ENCODE data around the gene COL9A3.

COL9A3 gene

GRCh38 chr20:62795023-62795761 lies 21.7 kb upstream of the COL9A3 start:
- Histone ChIP-seq H3K4me3 (ENCODE audit: severe bottlenecking) (peak overlapping the region; percentile 98), H3K27ac (ENCODE audit: poor library complexity, severe bottlenecking) (peak overlapping the region; percentile 88), H3K36me3 (ENCODE audit: low read depth) (peaks cover 32% of the 10 kb centered on the region), H3K9me3 (ENCODE audit: severe bottlenecking) (no peaks in the 10 kb centered on the region), H3K27me3 (ENCODE audit: insufficient read depth, poor library complexity, severe bottlenecking) (no peaks in the 10 kb centered on the region), H3K4me1 (ENCODE audit: insufficient read depth, poor library complexity, severe bottlenecking) (peaks cover 22% of the 10 kb centered on the region)
- TF ChIP-seq, protein P1, sequence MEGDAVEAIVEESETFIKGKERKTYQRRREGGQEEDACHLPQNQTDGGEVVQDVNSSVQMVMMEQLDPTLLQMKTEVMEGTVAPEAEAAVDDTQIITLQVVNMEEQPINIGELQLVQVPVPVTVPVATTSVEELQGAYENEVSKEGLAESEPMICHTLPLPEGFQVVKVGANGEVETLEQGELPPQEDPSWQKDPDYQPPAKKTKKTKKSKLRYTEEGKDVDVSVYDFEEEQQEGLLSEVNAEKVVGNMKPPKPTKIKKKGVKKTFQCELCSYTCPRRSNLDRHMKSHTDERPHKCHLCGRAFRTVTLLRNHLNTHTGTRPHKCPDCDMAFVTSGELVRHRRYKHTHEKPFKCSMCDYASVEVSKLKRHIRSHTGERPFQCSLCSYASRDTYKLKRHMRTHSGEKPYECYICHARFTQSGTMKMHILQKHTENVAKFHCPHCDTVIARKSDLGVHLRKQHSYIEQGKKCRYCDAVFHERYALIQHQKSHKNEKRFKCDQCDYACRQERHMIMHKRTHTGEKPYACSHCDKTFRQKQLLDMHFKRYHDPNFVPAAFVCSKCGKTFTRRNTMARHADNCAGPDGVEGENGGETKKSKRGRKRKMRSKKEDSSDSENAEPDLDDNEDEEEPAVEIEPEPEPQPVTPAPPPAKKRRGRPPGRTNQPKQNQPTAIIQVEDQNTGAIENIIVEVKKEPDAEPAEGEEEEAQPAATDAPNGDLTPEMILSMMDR (IDR thresholded peaks at IDR 0.05; ENCODE audit: poor library complexity, severe bottlenecking): no peak
- no peak for DNase-seq (ENCODE audit: low spot score)
- ATAC-seq (ENCODE audit: low read depth): peak; percentile 8

GRCh38 chr20:62796699-62797491 lies 20.0 kb upstream of the COL9A3 start:
- no peak for DNase-seq (ENCODE audit: low spot score)
- TF ChIP-seq, protein P1 (IDR thresholded peaks at IDR 0.05; ENCODE audit: poor library complexity, severe bottlenecking): no peak

GRCh38 chr20:62797671-62798532 lies 18.9 kb upstream of the COL9A3 start:
- H3K4me1 ChIP-seq (ENCODE audit: insufficient read depth, poor library complexity, severe bottlenecking): peaks cover 20% of the 10 kb centered on the region
- DNase-seq (ENCODE audit: low spot score): no peak
- H3K27me3 ChIP-seq (ENCODE audit: insufficient read depth, poor library complexity, severe bottlenecking): no peaks in the 10 kb centered on the region
- peak overlapping the region; percentile 88 for H3K27ac ChIP-seq (ENCODE audit: poor library complexity, severe bottlenecking)
- TF ChIP-seq, protein P1 (IDR thresholded peaks at IDR 0.05; ENCODE audit: poor library complexity, severe bottlenecking): no peak
- peaks cover 44% of the 10 kb centered on the region for H3K36me3 ChIP-seq (ENCODE audit: low read depth)
- H3K4me3 ChIP-seq (ENCODE audit: severe bottlenecking): no peak overlapping the region
- ATAC-seq (ENCODE audit: low read depth): no peak
- no peaks in the 10 kb centered on the region for H3K9me3 ChIP-seq (ENCODE audit: severe bottlenecking)

More at GRCh38 chr20:62796699-62797491, 20.0 kb upstream of the COL9A3 start:
- H3K27ac ChIP-seq (ENCODE audit: poor library complexity, severe bottlenecking): peak overlapping the region; percentile 88
- peaks cover 44% of the 10 kb centered on the region for H3K36me3 ChIP-seq (ENCODE audit: low read depth)
- no peak for ATAC-seq (ENCODE audit: low read depth)
- H3K4me3 ChIP-seq (ENCODE audit: severe bottlenecking): peak overlapping the region; percentile 98
- no peaks in the 10 kb centered on the region for H3K27me3 ChIP-seq (ENCODE audit: insufficient read depth, poor library complexity, severe bottlenecking)
- H3K4me1 ChIP-seq (ENCODE audit: insufficient read depth, poor library complexity, severe bottlenecking): peaks cover 20% of the 10 kb centered on the region
- H3K9me3 ChIP-seq (ENCODE audit: severe bottlenecking): no peaks in the 10 kb centered on the region

GRCh38 chr20:62799036-62799435 lies 17.8 kb upstream of the COL9A3 start:
- no peak overlapping the region for H3K27ac ChIP-seq (ENCODE audit: poor library complexity, severe bottlenecking)
- peaks cover 44% of the 10 kb centered on the region for H3K36me3 ChIP-seq (ENCODE audit: low read depth)
- peaks cover 14% of the 10 kb centered on the region for H3K4me1 ChIP-seq (ENCODE audit: insufficient read depth, poor library complexity, severe bottlenecking)
- no peak for DNase-seq (ENCODE audit: low spot score)
- H3K27me3 ChIP-seq (ENCODE audit: insufficient read depth, poor library complexity, severe bottlenecking): no peaks in the 10 kb centered on the region
- no peaks in the 10 kb centered on the region for H3K9me3 ChIP-seq (ENCODE audit: severe bottlenecking)
- H3K4me3 ChIP-seq (ENCODE audit: severe bottlenecking): no peak overlapping the region
- no peak for ATAC-seq (ENCODE audit: low read depth)
- TF ChIP-seq, protein P1 (IDR thresholded peaks at IDR 0.05; ENCODE audit: poor library complexity, severe bottlenecking): no peak

Data from RWPE2 (cell line).